ENCODE data around the gene NEGR1.

The NEGR1 gene

GRCh38 chr1:72007312-72007711 is 275.0 kb downstream of the NEGR1 start:
- Mint-ChIP-seq H3K9me3 (no peaks in the 10 kb centered on the region), H3K27me3 (no peaks in the 10 kb centered on the region), H3K36me3 (no peaks in the 10 kb centered on the region), H3K4me3 (no peak overlapping the region), H3K27ac (no peak overlapping the region), H3K4me1 (no peaks in the 10 kb centered on the region)
- CTCF ChIA-PET = no interaction called here
- DNase-seq = no peak

- H3K27me3 Mint-ChIP-seq = no peaks in the 10 kb centered on the region
- H3K36me3 Mint-ChIP-seq = no peaks in the 10 kb centered on the region
- H3K4me3 Mint-ChIP-seq = no peak overlapping the region
- H3K9me3 Mint-ChIP-seq = no peaks in the 10 kb centered on the region
- no peaks in the 10 kb centered on the region for H3K4me1 Mint-ChIP-seq
- DNase-seq = no peak
- H3K27ac Mint-ChIP-seq = no peak overlapping the region
- CTCF ChIA-PET = no interaction called here
Observed at GRCh38 chr1:72006092-72006491, 276.2 kb downstream of the NEGR1 start.

GRCh38 chr1:72003092-72003491 is 279.2 kb downstream of the NEGR1 start:
- Mint-ChIP-seq H3K27me3 (no peaks in the 10 kb centered on the region), H3K27ac (no peak overlapping the region), H3K4me3 (no peak overlapping the region), H3K4me1 (no peaks in the 10 kb centered on the region), H3K9me3 (no peaks in the 10 kb centered on the region), H3K36me3 (no peaks in the 10 kb centered on the region)
- CTCF ChIA-PET = no interaction called here
- no peak for DNase-seq

GRCh38 chr1:72000809-72001208 is 281.5 kb downstream of the NEGR1 start:
- Mint-ChIP-seq H3K27ac (no peak overlapping the region), H3K4me1 (no peaks in the 10 kb centered on the region), H3K36me3 (no peaks in the 10 kb centered on the region), H3K4me3 (no peak overlapping the region), H3K27me3 (no peaks in the 10 kb centered on the region), H3K9me3 (no peaks in the 10 kb centered on the region)
- CTCF ChIA-PET = interaction anchor here (0.7 kb wide), 1 partner anchor 191 kb away, joined by 3 read pairs; no protein-coding TSS in a partner anchor
- no peak for DNase-seq

- CTCF ChIA-PET = no interaction called here
Observed at GRCh38 chr1:71994646-71995045, 287.7 kb downstream of the NEGR1 start.

GRCh38 chr1:71987181-71987580 is 295.2 kb downstream of the NEGR1 start:
- CTCF ChIA-PET = interaction anchor here (0.6 kb wide), 1 partner anchor 51 kb away, joined by 3 read pairs; no protein-coding TSS in a partner anchor
- H3K27me3 Mint-ChIP-seq = no peaks in the 10 kb centered on the region
- no peak overlapping the region for H3K4me3 Mint-ChIP-seq
- no peaks in the 10 kb centered on the region for H3K36me3 Mint-ChIP-seq
- no peak for DNase-seq
- H3K27ac Mint-ChIP-seq = no peak overlapping the region
- H3K4me1 Mint-ChIP-seq = no peaks in the 10 kb centered on the region
- no peaks in the 10 kb centered on the region for H3K9me3 Mint-ChIP-seq

More at GRCh38 chr1:71994646-71995045, 287.7 kb downstream of the NEGR1 start:
- Mint-ChIP-seq H3K36me3 (no peaks in the 10 kb centered on the region), H3K4me3 (no peak overlapping the region), H3K4me1 (no peaks in the 10 kb centered on the region), H3K9me3 (no peaks in the 10 kb centered on the region), H3K27me3 (no peaks in the 10 kb centered on the region), H3K27ac (no peak overlapping the region)
- DNase-seq = no peak

GRCh38 chr1:71986160-71986559 is 296.2 kb downstream of the NEGR1 start:
- no peak overlapping the region for H3K27ac Mint-ChIP-seq
- CTCF ChIA-PET = no interaction called here
- no peak overlapping the region for H3K4me3 Mint-ChIP-seq

GRCh38 chr1:71980556-71980955 is 301.8 kb downstream of the NEGR1 start:
- H3K4me1 Mint-ChIP-seq = no peaks in the 10 kb centered on the region
- H3K36me3 Mint-ChIP-seq = no peaks in the 10 kb centered on the region
- no peak overlapping the region for H3K27ac Mint-ChIP-seq
- CTCF ChIA-PET = no interaction called here
- no peak for DNase-seq
- no peaks in the 10 kb centered on the region for H3K27me3 Mint-ChIP-seq
- no peak overlapping the region for H3K4me3 Mint-ChIP-seq
- H3K9me3 Mint-ChIP-seq = no peaks in the 10 kb centered on the region

More at GRCh38 chr1:71986160-71986559, 296.2 kb downstream of the NEGR1 start:
- no peak for DNase-seq
- Mint-ChIP-seq H3K36me3 (no peaks in the 10 kb centered on the region), H3K27me3 (no peaks in the 10 kb centered on the region), H3K9me3 (no peaks in the 10 kb centered on the region), H3K4me1 (no peaks in the 10 kb centered on the region)

GRCh38 chr1:71979882-71980281 is 302.5 kb downstream of the NEGR1 start:
- DNase-seq = no peak
- H3K27me3 Mint-ChIP-seq = no peaks in the 10 kb centered on the region
- CTCF ChIA-PET = no interaction called here
- H3K27ac Mint-ChIP-seq = no peak overlapping the region
- H3K9me3 Mint-ChIP-seq = no peaks in the 10 kb centered on the region
- H3K4me3 Mint-ChIP-seq = no peak overlapping the region
- no peaks in the 10 kb centered on the region for H3K4me1 Mint-ChIP-seq
- no peaks in the 10 kb centered on the region for H3K36me3 Mint-ChIP-seq

- no peak for DNase-seq
- Mint-ChIP-seq H3K9me3 (no peaks in the 10 kb centered on the region), H3K27ac (no peak overlapping the region), H3K4me3 (no peak overlapping the region), H3K27me3 (no peaks in the 10 kb centered on the region), H3K36me3 (no peaks in the 10 kb centered on the region), H3K4me1 (no peaks in the 10 kb centered on the region)
- CTCF ChIA-PET = no interaction called here
Observed at GRCh38 chr1:71967670-71968069, 314.7 kb downstream of the NEGR1 start.

GRCh38 chr1:71964188-71964587 is 318.2 kb downstream of the NEGR1 start:
- Mint-ChIP-seq H3K9me3 (no peaks in the 10 kb centered on the region), H3K4me1 (no peaks in the 10 kb centered on the region), H3K27me3 (no peaks in the 10 kb centered on the region), H3K4me3 (no peak overlapping the region), H3K36me3 (no peaks in the 10 kb centered on the region), H3K27ac (no peak overlapping the region)
- DNase-seq = no peak
- CTCF ChIA-PET = no interaction called here

- H3K4me1 Mint-ChIP-seq = no peaks in the 10 kb centered on the region
- no peak for DNase-seq
- H3K4me3 Mint-ChIP-seq = no peak overlapping the region
- no peaks in the 10 kb centered on the region for H3K27me3 Mint-ChIP-seq
- H3K9me3 Mint-ChIP-seq = no peaks in the 10 kb centered on the region
- H3K27ac Mint-ChIP-seq = no peak overlapping the region
- CTCF ChIA-PET = no interaction called here
- no peaks in the 10 kb centered on the region for H3K36me3 Mint-ChIP-seq
Observed at GRCh38 chr1:71956613-71957285, 325.6 kb downstream of the NEGR1 start.

- CTCF ChIA-PET = no interaction called here
- Mint-ChIP-seq H3K27me3 (no peaks in the 10 kb centered on the region), H3K4me3 (no peak overlapping the region), H3K27ac (no peak overlapping the region), H3K4me1 (no peaks in the 10 kb centered on the region), H3K9me3 (no peaks in the 10 kb centered on the region), H3K36me3 (no peaks in the 10 kb centered on the region)
- DNase-seq = no peak
Observed at GRCh38 chr1:71950579-71950978, 331.8 kb downstream of the NEGR1 start.

GRCh38 chr1:71949681-71950080 is 332.7 kb downstream of the NEGR1 start:
- no peak overlapping the region for H3K4me3 Mint-ChIP-seq
- H3K36me3 Mint-ChIP-seq = no peaks in the 10 kb centered on the region
- DNase-seq = no peak
- CTCF ChIA-PET = no interaction called here
- no peaks in the 10 kb centered on the region for H3K4me1 Mint-ChIP-seq
- H3K9me3 Mint-ChIP-seq = no peaks in the 10 kb centered on the region
- H3K27ac Mint-ChIP-seq = no peak overlapping the region
- no peaks in the 10 kb centered on the region for H3K27me3 Mint-ChIP-seq

- H3K27ac Mint-ChIP-seq = no peak overlapping the region
- CTCF ChIA-PET = no interaction called here
- no peak for DNase-seq
- no peaks in the 10 kb centered on the region for H3K4me1 Mint-ChIP-seq
- H3K4me3 Mint-ChIP-seq = no peak overlapping the region
- H3K36me3 Mint-ChIP-seq = no peaks in the 10 kb centered on the region
- H3K27me3 Mint-ChIP-seq = no peaks in the 10 kb centered on the region
- no peaks in the 10 kb centered on the region for H3K9me3 Mint-ChIP-seq
Observed at GRCh38 chr1:71948561-71948960, 333.8 kb downstream of the NEGR1 start.

- CTCF ChIA-PET = no interaction called here
- no peaks in the 10 kb centered on the region for H3K4me1 Mint-ChIP-seq
- no peaks in the 10 kb centered on the region for H3K36me3 Mint-ChIP-seq
- no peak for DNase-seq
- H3K27ac Mint-ChIP-seq = no peak overlapping the region
- H3K4me3 Mint-ChIP-seq = no peak overlapping the region
- no peaks in the 10 kb centered on the region for H3K27me3 Mint-ChIP-seq
- H3K9me3 Mint-ChIP-seq = no peaks in the 10 kb centered on the region
Observed at GRCh38 chr1:71944006-71944405, 338.3 kb downstream of the NEGR1 start.

Data from activated naive CD4-positive, alpha-beta T cell treated with anti-CD3 and anti-CD28 coated beads, Interleukin-2, amount 10 ng/mL, durations not matched to agents 7 days and 5 days (primary cell).